Occipital lobe (tissue), 2 donors: ENCODE results near the gene ADAMTSL2. TPM values are rescaled to one million over a fixed set of nuclear protein-coding genes. Genes with fewer than 3 reads are reported as not detected.

Experiments
- DNase-seq: peaks from one replicate; lab custom pipeline; 2025; lab: John Stamatoyannopoulos, UW
- total RNA-seq: library from RNA; depleted of rRNA; stranded (reverse); fragments of >200 nt; gene quantifications from one replicate; pipeline ENCODE4 v1.2.3, GENCODE V29; 2014

ADAMTSL2 gene
- total RNA-seq, 1 donor from 2014 or later: 3.3 TPM

- DNase-seq: no peak
These were observed 16.8 kb upstream of the ADAMTSL2 start for GRCh38 chr9:133517711-133518110.

DNA sequence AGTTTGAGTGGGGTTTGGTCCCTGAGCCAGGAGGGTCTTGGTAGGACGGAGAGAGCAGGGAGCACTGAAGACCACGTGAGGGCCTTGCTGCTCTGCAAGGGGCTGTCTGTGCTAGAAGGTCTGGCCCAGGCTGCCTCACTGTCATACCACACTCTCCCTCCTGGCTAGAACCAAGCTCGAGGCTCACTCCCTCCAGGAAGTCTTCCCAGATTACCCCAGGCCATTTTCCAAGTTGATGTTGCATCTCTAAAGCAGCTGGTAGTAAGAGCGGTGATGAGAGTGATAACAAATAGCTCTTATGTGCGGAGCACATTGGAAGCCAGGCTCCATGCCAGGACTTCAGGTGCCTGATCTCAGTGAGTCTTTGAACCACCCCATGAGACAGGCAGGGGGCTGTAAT is 16.3 kb upstream of the ADAMTSL2 start:
- no peak for DNase-seq

DNA sequence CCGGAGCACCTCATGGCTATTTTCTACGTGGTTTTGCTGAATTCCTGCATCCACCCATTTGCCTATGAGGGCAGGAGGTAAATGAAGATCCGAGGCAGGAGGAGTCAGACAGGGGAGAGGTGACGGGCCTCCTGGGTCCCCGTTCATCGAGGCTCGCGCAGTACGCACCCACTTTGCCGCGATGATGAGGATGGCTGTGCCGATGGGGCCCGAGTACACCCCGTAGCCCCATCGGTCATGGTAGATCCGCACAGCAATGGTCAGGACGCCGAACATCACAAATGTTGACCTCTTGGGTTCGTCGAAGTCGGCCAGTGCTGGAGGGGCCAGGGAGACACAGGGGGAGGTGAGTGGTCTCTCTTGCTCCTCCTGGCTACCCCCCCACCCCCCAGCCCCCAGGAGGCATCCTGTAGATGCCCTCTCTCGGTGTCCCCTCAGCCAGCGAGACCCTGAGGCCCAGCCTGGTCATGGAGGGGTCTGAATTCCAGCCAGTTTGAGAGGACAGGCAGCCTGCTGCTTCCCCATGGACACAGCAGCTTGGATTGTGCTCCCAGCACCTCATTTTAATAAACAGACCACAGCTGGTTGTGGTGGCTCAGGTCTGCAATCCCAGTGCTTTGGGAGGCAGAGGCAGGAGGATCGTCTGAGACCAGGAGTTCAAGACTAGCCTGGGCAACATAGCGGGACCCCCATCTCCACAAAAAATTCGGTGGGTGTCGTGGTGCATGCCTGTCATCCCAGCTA is 15.6 kb upstream of the ADAMTSL2 start:
- DNase-seq: no peak

- no peak for DNase-seq
These were observed 14.8 kb upstream of the ADAMTSL2 start for GRCh38 chr9:133519693-133520092.

DNA sequence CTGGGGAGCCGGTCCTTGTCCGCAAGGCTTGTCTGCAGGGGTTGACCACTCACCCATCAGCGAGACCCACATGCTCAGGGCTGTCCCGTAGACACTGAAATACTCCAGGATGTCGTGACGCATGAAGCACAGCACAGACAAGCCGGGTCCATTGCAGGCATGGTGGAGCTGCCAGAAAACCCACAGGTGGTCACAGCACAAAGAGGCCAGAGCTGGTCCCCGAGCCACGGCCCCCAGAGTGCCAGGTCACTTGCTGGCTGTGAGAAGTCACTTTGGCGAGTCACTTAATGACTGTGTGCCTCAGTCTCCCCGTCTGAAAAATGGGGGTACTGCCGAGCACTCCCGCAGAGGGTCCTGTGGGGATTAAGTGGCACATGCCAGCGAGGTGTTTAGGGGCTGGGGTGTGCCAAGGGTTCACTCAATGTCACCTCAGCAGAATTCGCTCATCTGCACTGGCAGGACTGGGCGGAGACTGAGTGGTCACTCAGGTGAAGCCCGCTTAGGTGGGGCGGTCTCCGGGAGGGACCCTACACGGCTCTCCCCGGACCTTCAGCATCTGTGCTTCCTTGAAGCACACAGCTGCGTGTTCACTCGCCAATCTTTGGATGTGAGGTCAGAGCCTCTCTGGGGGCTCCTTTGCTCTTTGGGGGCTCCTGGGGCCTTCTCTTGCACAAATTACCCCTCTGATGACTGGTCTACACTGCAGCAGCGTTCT is 14.2 kb upstream of the ADAMTSL2 start:
- no peak for DNase-seq

DNA sequence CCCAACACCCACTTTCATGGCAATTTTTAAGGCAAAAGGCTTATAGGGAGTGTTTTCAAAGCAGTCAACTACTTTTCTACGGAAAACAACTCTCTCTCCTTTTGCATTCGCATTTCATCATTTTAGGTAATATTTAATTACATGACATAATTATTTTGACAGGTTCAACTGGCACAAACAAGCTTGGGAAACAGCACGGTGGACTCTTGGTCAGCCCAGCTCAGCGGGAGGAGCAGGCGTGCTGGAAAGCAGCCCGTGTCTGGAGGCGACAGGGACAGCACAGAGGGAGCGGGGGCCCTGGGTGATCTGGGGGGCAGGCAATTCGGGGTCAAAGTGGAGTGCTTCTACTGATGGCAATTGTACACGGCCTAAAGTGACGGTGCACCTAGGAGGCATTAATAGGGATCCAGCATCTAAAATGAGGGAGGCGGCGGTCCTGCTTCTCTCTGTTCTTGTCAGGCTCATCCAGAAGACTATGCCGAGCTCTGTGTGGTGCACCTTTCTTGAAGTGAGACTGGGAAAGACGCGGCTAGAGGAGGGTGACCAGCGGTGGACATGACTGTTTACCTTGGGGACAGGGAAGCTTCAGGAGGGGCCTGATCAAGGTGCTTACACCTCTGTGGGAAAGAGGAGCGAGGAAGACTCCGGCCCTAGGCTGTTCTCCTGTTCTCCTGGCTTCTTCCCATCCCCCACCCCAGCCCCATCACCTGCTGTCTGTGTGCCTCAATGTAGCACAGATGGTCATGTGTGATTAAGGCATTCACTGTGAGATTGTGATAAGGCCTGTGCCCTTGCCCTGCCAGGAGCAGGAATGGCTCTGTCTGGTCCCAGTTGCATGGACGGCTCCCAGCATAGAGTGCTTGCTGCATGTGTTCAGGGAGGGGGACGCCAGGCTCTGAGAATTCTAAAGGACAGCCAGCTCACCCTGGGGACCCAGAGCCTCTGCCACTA is 13.1 kb upstream of the ADAMTSL2 start:
- no peak for DNase-seq

GRCh38 chr9:133522073-133522910 is 12.2 kb upstream of the ADAMTSL2 start:
- DNase-seq: no peak

- DNase-seq: no peak
These were observed 11.4 kb upstream of the ADAMTSL2 start for GRCh38 chr9:133523106-133523505.

GRCh38 chr9:133524146-133524545 is 10.4 kb upstream of the ADAMTSL2 start:
- DNase-seq: no peak

DNA sequence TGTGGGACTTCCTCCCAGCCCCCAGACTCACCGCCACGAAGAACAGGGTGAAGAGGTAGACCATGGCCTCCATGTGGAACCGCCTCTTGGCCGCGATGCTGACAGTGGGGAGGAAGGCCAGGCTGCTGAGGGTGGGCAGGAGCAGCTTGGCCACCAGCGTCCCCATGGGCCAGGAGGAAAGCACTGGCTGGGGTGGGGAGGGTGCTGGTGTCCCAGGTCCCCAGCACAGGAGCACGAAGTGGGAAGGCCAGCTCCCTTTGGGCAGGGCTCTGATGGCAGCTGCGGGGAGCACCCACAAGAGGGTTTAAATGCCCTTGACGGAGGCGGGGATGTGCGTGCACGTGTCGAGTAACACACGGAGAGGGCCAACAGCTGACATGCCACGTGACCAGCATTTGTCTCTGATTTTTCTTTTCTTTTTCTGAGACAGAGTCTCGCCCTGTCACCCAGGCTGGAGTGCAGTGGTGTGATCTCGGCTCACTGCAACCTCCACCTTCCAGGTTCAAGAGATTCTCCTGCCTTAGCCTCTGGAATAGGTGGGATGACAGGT is 9.8 kb upstream of the ADAMTSL2 start, which contains the start of gene MYMK:
TSS of gene MYMK (minus strand) at position 281 of the 550 bp plus-strand sequence. CDS start at position 166, 115 bp downstream.
- DNase-seq: no peak

- no peak for DNase-seq
These were observed 8.8 kb upstream of the ADAMTSL2 start for GRCh38 chr9:133525677-133526076.

DNA sequence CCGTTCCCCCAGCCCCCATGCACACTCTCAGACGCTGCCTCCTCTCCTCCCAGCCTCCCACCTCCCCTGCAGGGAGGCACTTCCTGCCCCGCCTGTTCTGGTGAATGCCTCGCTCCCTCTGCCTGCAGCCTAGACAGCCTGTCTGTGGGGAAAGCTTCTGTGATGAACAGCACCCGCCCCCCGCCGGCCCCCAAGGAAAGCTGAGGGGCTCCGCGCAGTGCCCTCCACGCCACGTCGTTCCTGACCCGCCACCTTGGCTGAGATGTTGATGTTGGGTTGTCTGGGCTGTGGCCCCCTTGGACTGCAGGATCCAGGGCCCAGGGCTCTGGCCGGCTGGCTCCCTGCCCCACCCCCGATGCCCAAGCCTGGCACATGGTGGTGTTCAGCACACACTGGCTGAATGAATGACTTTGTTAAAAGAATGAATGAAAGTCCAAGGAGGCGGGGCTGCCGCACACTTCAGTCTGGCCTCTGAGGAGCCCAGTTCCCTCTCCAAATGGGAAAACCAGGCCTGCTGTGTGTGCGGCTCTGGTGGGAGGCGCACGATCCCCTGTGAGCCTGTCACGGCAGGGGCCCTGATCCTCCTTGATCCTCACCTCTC is 7.7 kb upstream of the ADAMTSL2 start:
- DNase-seq: no peak

- DNase-seq: no peak
These were observed 7.0 kb upstream of the ADAMTSL2 start for GRCh38 chr9:133527444-133527920.

DNA sequence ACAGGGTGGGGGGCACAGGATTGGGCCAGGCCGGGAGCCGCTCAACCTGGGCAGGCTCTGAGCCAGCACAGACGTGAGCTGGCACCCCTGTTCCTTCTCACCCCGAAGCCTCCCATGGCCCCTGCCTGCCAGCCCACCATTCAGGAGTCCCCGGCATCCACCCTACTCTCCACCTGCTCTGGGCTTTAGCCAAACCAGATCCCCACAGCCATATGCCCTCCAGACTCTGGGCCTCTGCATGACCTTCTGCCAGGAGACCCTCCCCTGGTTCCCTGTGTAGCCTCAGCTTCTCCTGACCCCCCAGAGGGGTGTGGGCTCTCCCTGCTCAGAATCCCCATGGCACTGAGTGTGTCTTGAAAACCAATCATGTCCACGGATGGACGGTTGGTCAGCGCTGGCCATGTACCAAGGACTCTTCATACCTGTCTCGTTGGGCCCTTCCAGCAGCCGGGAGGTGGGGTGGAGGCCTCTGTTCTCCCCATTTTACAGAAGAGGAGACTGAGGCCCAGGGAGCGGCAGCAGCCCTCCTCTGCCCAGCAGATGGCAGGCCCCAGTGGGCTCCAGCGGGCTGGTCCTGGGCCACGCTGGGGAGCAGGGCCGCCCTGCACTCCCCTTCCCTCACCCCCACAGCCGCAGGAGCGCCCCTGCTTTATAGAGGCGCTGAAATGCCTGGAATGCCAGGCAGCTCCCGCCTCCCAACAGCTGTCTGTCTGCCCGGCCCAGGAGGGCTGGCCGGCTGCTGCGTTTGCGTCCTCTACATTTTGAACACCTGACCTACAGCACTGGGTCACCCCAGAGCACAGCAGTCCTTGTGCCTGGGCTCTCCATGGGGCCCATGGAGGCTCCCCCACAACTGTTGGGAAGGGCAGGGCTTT is 6.3 kb upstream of the ADAMTSL2 start:
- DNase-seq: no peak

GRCh38 chr9:133528876-133529241 is 5.6 kb upstream of the ADAMTSL2 start:
- DNase-seq: no peak

DNA sequence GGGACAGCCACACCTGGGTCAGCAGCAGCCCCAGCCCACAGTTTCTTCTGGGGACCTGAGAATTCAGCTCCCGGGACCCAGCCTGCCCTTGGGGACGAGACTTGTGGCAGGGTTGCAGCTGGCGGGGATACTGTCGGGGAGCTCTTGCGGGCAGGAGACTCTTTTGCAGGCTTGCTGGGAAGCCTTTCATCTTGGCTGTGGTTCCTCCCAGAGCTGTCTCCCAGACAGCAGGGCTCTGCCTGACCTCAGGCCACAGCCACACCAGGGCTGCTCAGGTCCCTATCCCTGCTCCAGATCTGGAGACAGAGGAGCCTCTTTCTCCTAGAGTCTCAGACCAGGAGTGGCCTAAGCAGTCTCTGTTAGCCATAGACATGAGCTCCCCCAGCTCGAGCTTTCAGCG is 5.0 kb upstream of the ADAMTSL2 start:
- no peak for DNase-seq

DNA sequence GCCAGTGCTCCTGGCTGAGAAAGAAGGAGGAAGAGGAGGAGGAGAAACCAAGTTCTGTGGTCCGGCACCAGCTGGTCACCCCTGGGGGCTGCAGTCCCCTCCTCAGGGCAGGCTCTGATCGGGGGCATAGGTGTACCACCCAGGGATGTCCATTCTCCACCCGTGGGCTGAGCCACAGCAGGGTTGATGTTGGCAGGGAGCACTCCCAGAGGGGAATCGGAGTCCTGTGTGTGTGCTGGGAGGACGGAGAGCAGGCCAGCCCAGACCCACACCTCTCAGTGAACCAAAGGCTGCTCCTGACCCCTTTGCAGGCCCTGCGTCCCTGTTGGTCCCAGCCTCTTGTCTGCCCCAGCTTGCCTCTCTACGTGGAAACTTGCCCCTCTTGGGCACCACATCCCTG is 4.6 kb upstream of the ADAMTSL2 start:
- no peak for DNase-seq

GRCh38 chr9:133531293-133531692 is 3.2 kb upstream of the ADAMTSL2 start:
- no peak for DNase-seq
